H1 (cell line): ENCODE results near the gene WDR6. TPM values are rescaled to one million over a fixed set of nuclear protein-coding genes. Genes with fewer than 3 reads are reported as not detected.

Source experiments
- CTCF ChIA-PET: fragments of 300-600 bp; sonication (Branson Sonifier 250); formaldehyde crosslinking; loops from one replicate; lab custom pipeline; 2021; ENCODE audit not compliant: partially characterized antibody; lab: Charles Lee
- POLR2A ChIA-PET: fragments of 300-600 bp; sonication (Branson Sonifier 250); formaldehyde crosslinking; loops from one replicate; lab custom pipeline; 2021; ENCODE audit warnings: inconsistent platforms; ENCODE audit not compliant: partially characterized antibody; lab: Charles Lee
- DNase-seq, 2 experiments: peaks; one replicate each; pipeline versions ENCODE4 v3.0.0 to v3.0.0-alpha.2; 2010 to 2022; ENCODE audit warnings: low spot score in 2 of 2, low read depth in 1 of 2, mixed read lengths in 1 of 2
- FAIRE-seq: peaks from 2 replicates; lab custom pipeline; 2011; peaks lifted over from hg19 to GRCh38; lab: Jason Lieb, UNC
- H2AFZ ChIP-seq: 2 replicates; pipeline ENCODE4 v1.8.1; 2012; ENCODE audit warnings: low read length, inconsistent platforms
- H2AK5ac ChIP-seq: 2 replicates; pipeline ENCODE4 v1.6.1; 2013; ENCODE audit warnings: low read depth, low read length
- H2BK120ac ChIP-seq: replicated peaks from 2 replicates; pipeline ENCODE3; 2013; ENCODE audit warnings: low read depth, low read length, inconsistent platforms
- H2BK12ac ChIP-seq: 2 replicates; pipeline ENCODE4 v1.6.1; 2013; ENCODE audit warnings: low read depth, low read length
- H2BK15ac ChIP-seq: 2 replicates; pipeline ENCODE4 v1.6.1; 2013; ENCODE audit warnings: low read length
- H2BK20ac ChIP-seq: 2 replicates; pipeline ENCODE4 v1.6.1; 2013; ENCODE audit warnings: low read length
- H2BK5ac ChIP-seq: 2 replicates; pipeline ENCODE4 v1.6.1; 2013; ENCODE audit warnings: low read depth, low read length
- H3K14ac ChIP-seq: 2 replicates; pipeline ENCODE4 v1.6.1; 2013; ENCODE audit warnings: inconsistent platforms; ENCODE audit not compliant: insufficient read length
- H3K18ac ChIP-seq: 2 replicates; pipeline ENCODE4 v1.6.1; 2013; ENCODE audit warnings: low read length; ENCODE audit errors: extremely low read depth
- H3K23ac ChIP-seq: 2 replicates; pipeline ENCODE4 v1.6.1; 2013; ENCODE audit warnings: inconsistent platforms; ENCODE audit not compliant: insufficient read length
- H3K23me2 ChIP-seq: 2 replicates; pipeline ENCODE4 v1.6.1; 2013; ENCODE audit warnings: low read depth, low read length
- H3K27ac ChIP-seq: 2 replicates; pipeline ENCODE4 v1.6.1; 2011; ENCODE audit warnings: low read depth, low read length, inconsistent platforms
- H3K27me3 ChIP-seq, 4 experiments: replicated peaks in 1 of 4; 1 replicate in 1 of 4; 2 replicates in 3 of 4; pipeline versions ENCODE4 v1.6.1 to v1.8.1; 2011 to 2013; ENCODE audit warnings: low read length in 3 of 4, mild to moderate bottlenecking in 3 of 4, inconsistent platforms in 2 of 4, mixed read lengths in 2 of 4, moderate library complexity in 1 of 4; ENCODE audit not compliant: control insufficient read depth in 3 of 4, insufficient read depth in 3 of 4; ENCODE audit errors: extremely low read depth in 1 of 4
- H3K36me3 ChIP-seq, 4 experiments: 2 replicates each; pipeline versions ENCODE4 v1.6.1 to v1.8.1; 2011 to 2013; ENCODE audit warnings: mild to moderate bottlenecking in 4 of 4, low read length in 3 of 4, moderate library complexity in 2 of 4, control low read depth in 1 of 4, inconsistent platforms in 1 of 4; ENCODE audit not compliant: insufficient read depth in 4 of 4, control insufficient read depth in 2 of 4
- H3K4ac ChIP-seq: replicated peaks from 2 replicates; pipeline ENCODE3; 2013; ENCODE audit warnings: low read length, low read depth, mixed read lengths, inconsistent platforms; ENCODE audit not compliant: insufficient read length
- H3K4me1 ChIP-seq, 4 experiments: replicated peaks in 1 of 4; 1 replicate in 1 of 4; 2 replicates in 3 of 4; pipeline versions ENCODE4 v1.6.1 to v1.8.1; 2011 to 2013; ENCODE audit warnings: low read length in 3 of 4, inconsistent platforms in 2 of 4, mixed read lengths in 1 of 4; ENCODE audit not compliant: insufficient read depth in 4 of 4, control insufficient read depth in 3 of 4
- H3K4me2 ChIP-seq, 2 experiments: 2 replicates each; pipeline versions ENCODE4 v1.6.1 to v1.8.1; 2011 to 2013; ENCODE audit warnings: low read depth in 2 of 2, low read length in 2 of 2, control low read depth in 1 of 2, inconsistent platforms in 1 of 2, mild to moderate bottlenecking in 1 of 2; ENCODE audit not compliant: insufficient read depth in 1 of 2
- H3K4me3 ChIP-seq, 4 experiments: fragments of 200-600, 300-600 bp in 1 of 4; sonication (generic), shearing (Covaris generic), sonication (Bioruptor Twin) in 1 of 4; 2 replicates each; pipeline versions ENCODE4 v1.5.1 to v1.8.1; 2011 to 2016; ENCODE audit warnings: low read length in 4 of 4, low read depth in 3 of 4, control low read depth in 2 of 4, inconsistent platforms in 2 of 4, mild to moderate bottlenecking in 2 of 4, mixed read lengths in 1 of 4, moderate library complexity in 1 of 4; ENCODE audit not compliant: insufficient read depth in 2 of 4; ENCODE audit errors: extremely low read depth in 1 of 4
- H3K56ac ChIP-seq: replicated peaks from 2 replicates; pipeline ENCODE3; 2013; ENCODE audit warnings: low read depth, mild to moderate bottlenecking, mixed read lengths, low read length, inconsistent platforms; ENCODE audit not compliant: insufficient read length
- H3K79me1 ChIP-seq: 2 replicates; pipeline ENCODE4 v1.6.1; 2013; ENCODE audit warnings: low read depth, low read length, control low read depth
- H3K79me2 ChIP-seq, 2 experiments: 2 replicates each; pipeline versions ENCODE4 v1.6.1 to v1.8.1; 2012 to 2013; ENCODE audit warnings: low read length in 2 of 2, mild to moderate bottlenecking in 2 of 2, inconsistent platforms in 1 of 2; ENCODE audit not compliant: insufficient read depth in 2 of 2, control insufficient read depth in 1 of 2
- H3K9ac ChIP-seq, 4 experiments: replicated peaks in 1 of 4; 1 replicate in 1 of 4; 2 replicates in 3 of 4; pipeline versions ENCODE4 v1.6.1 to v1.8.1; 2011 to 2013; ENCODE audit warnings: low read depth in 3 of 4, low read length in 3 of 4, control low read depth in 2 of 4, mild to moderate bottlenecking in 2 of 4, moderate library complexity in 2 of 4, inconsistent platforms in 1 of 4; ENCODE audit errors: extremely low read depth in 1 of 4
- H3K9me3 ChIP-seq, 2 experiments: 2 replicates each; pipeline versions ENCODE4 v1.6.1 to v1.8.1; 2012 to 2013; ENCODE audit warnings: mild to moderate bottlenecking in 2 of 2, moderate library complexity in 2 of 2, control low read depth in 1 of 2, inconsistent platforms in 1 of 2, low read depth in 1 of 2, low read length in 1 of 2, mixed read lengths in 1 of 2; ENCODE audit not compliant: insufficient read depth in 2 of 2
- H4K20me1 ChIP-seq, 2 experiments: replicated peaks in 1 of 2; 2 replicates each; pipeline versions ENCODE3 to v1.8.1; 2011 to 2013; ENCODE audit warnings: inconsistent platforms in 2 of 2, low read length in 2 of 2, mild to moderate bottlenecking in 1 of 2; ENCODE audit not compliant: insufficient read depth in 2 of 2, control insufficient read depth in 1 of 2
- H4K5ac ChIP-seq: 2 replicates; pipeline ENCODE4 v1.6.1; 2013; ENCODE audit warnings: low read length, low read depth, mixed read lengths, inconsistent platforms; ENCODE audit not compliant: insufficient read length
- H4K8ac ChIP-seq: 2 replicates; pipeline ENCODE4 v1.8.0; 2013; ENCODE audit warnings: mild to moderate bottlenecking, moderate library complexity, low read length, inconsistent platforms; ENCODE audit not compliant: insufficient read depth; ENCODE audit errors: extremely low read depth
- H4K91ac ChIP-seq: replicated peaks from 2 replicates; pipeline ENCODE3; 2013; ENCODE audit warnings: low read length, mixed read lengths, inconsistent platforms; ENCODE audit not compliant: insufficient read length
- RAD21 ChIP-seq, 2 experiments: IDR thresholded peaks in 1 of 2; conservative IDR thresholded peaks in 1 of 2; 2 replicates each; pipeline ENCODE4 v1.6.1; 2011; ENCODE audit warnings: low read depth in 2 of 2, low read length in 2 of 2, improper control_type of control experiment in 1 of 2, inconsistent platforms in 1 of 2, mild to moderate bottlenecking in 1 of 2, moderate library complexity in 1 of 2
- ZNF274 ChIP-seq: IDR thresholded peaks from 2 replicates; pipeline ENCODE4 v1.7.0; 2012; ENCODE audit warnings: low read length, borderline replicate concordance; ENCODE audit errors: extremely low read depth
- WGBS, 2 experiments: shearing (Covaris generic) in 1 of 2; methylation state at CpG; one replicate each; pipeline versions ENCODE4 v1.1.6 to v1.1.7; 2013 to 2015; ENCODE audit warnings: low lambda C conversion rate in 2 of 2, mixed read lengths in 2 of 2, inconsistent platforms in 1 of 2, low coverage in 1 of 2, missing lambda C conversion rate in 1 of 2; ENCODE audit not compliant: insufficient replicate concordance in 2 of 2, insufficient coverage in 1 of 2, insufficient read length in 1 of 2; ENCODE audit errors: extremely low coverage in 1 of 2, missing lambda C conversion rate in 1 of 2; 5-methylcytosine and 5-hydroxymethylcytosine counted together
- polyA plus RNA-seq, 7 experiments: library from polyadenylated mRNA; depleted of rRNA in 3 of 7; stranded (reverse) in 5 of 7; unstranded in 2 of 7; fragments of >200 nt in 5 of 7; fragments of 200-250 nt in 2 of 7; gene quantifications; 1 replicate in 5 of 7; 2 replicates in 1 of 7; 4 replicates in 1 of 7; pipeline versions ENCODE4 v1.2.1 to v1.2.3, GENCODE V29; 2011 to 2013; ENCODE audit warnings: missing spikeins in 2 of 7, mixed read lengths in 2 of 7
- total RNA-seq: library from RNA; stranded (reverse); fragmentation: NEBNext Ultra II Directional; extraction: Animal tissue kit (Norgen Biotek cat#: 25700); gene quantifications from 2 replicates; pipeline ENCODE4 v1.2.1, GENCODE V29; 2021

Gene WDR6
- total and polyA plus RNA-seq, 2 of the 8 experiments (the other 6 are each of a cell fraction or from before 2014, with no cell fraction given), result 180 to 257 TPM

- FAIRE-seq, result no peak
- H2BK5ac ChIP-seq, result no peak overlapping the region; the same call in 1 of the 2 replicates
- H3K4ac ChIP-seq, result no peak overlapping the region
- H4K91ac ChIP-seq, result no peak overlapping the region
- no peak overlapping the region for H2AFZ ChIP-seq
- H3K14ac ChIP-seq, result no peak overlapping the region
- TF ChIP-seq RAD21 (IDR thresholded peaks at IDR 0.05 in 1 of 2, conservative IDR thresholded peaks at IDR 0.05 in 1 of 2; ENCODE audit: low read depth in 2 of 2, low read length in 2 of 2), result peak in 1 of 2 experiments; percentile 8; a peak in 1 of 4 replicates
- no peak for TF ChIP-seq ZNF274
- H2BK120ac ChIP-seq, result no peak overlapping the region
- H3K79me2 ChIP-seq, result peaks cover 0 to 19% of the 10 kb centered on the region in 2 experiments; a peak in 1 of 4 replicates
- DNase-seq, result no peak
- H3K36me3 ChIP-seq, result peaks cover 11 to 33% (median 21%) of the 10 kb centered on the region in 4 experiments
- peaks cover 0 to 23% (median 13%) of the 10 kb centered on the region in 4 experiments; a peak in 6 of 7 replicates for H3K4me1 ChIP-seq
- no peak overlapping the region for H2BK12ac ChIP-seq
- no peaks in the 10 kb centered on the region for H3K27me3 ChIP-seq
- H3K23ac ChIP-seq, result no peak overlapping the region
- no peak overlapping the region for H2BK20ac ChIP-seq
- 9% methylated on average over 16 of the region's 18 CpGs; no CpG with 5 or more reads in 1 of the 2 experiments for WGBS, 2 experiments
- H3K9ac ChIP-seq, result peak overlapping the region in 2 of 4 experiments; percentile 47 to 54; a peak in 3 of 7 replicates
- H3K4me2 ChIP-seq, result peak overlapping the region; percentile 88 to 90
- peaks cover 32% of the 10 kb centered on the region for H3K23me2 ChIP-seq
- CTCF ChIA-PET, result interaction anchor here (24.3 kb wide), 1 partner anchor 28 kb away, joined by 467 read pairs; the partner anchor contains the start of gene P4HTM
- H3K27ac ChIP-seq, result no peak overlapping the region
- H3K56ac ChIP-seq, result no peak overlapping the region
- peak overlapping the region; percentile 93; the same call in 1 of the 2 replicates for H4K8ac ChIP-seq
- H2AK5ac ChIP-seq, result no peak overlapping the region
- H2BK15ac ChIP-seq, result no peak overlapping the region
- peak overlapping the region; percentile 73 for H4K5ac ChIP-seq
- H3K79me1 ChIP-seq, result peaks cover 5% of the 10 kb centered on the region
- peak overlapping the region; percentile 44 to 77 (median 69) for H3K4me3 ChIP-seq
- H3K9me3 ChIP-seq, result no peaks in the 10 kb centered on the region
- H3K18ac ChIP-seq, result no peak overlapping the region
- POLR2A ChIA-PET, result interaction anchor here (1.0 to 38.8 kb wide), 5 partner anchors 6 to 87 kb away, joined by 3 to 1518 read pairs (median 141); partner anchors contain the start of genes DALRD3, IMPDH2, NDUFAF3 and P4HTM
- peaks cover 19 to 20% of the 10 kb centered on the region in 2 experiments for H4K20me1 ChIP-seq
Observed at GRCh38 chr3:49018707-49019006, 11.5 kb downstream of the WDR6 start.
